HG03139 (cell line): ENCODE measurements around the gene CELF2.

Source experiments
- ATAC-seq: cut with Tn5 transposase; IDR thresholded peaks from one replicate; pipeline ENCODE4 v1.9.1; 2021; ENCODE audit not compliant: unreplicated experiment

Gene CELF2

GRCh38 chr10:11057018-11057417 lies 39.3 kb downstream of the CELF2 start:
- ATAC-seq: no peak

DNA sequence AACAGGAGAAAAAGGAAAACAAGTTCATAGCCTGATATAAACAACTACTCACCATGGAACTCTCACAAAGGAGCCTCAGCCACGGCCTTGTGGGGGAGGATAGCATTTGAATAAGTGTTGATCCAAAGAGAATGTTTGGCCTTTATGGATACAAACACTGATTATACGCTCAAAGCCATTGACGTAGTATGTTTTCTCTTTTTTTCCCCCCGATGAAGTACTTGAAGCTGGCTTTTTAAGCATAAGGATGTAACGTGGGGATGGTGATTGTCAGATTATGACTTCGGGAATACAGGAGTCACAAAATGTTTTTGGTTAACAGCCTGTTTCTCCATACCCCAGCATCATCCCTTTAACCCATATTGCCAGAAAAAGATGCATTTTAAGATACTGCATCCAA lies 39.8 kb downstream of the CELF2 start:
- ATAC-seq: no peak

DNA sequence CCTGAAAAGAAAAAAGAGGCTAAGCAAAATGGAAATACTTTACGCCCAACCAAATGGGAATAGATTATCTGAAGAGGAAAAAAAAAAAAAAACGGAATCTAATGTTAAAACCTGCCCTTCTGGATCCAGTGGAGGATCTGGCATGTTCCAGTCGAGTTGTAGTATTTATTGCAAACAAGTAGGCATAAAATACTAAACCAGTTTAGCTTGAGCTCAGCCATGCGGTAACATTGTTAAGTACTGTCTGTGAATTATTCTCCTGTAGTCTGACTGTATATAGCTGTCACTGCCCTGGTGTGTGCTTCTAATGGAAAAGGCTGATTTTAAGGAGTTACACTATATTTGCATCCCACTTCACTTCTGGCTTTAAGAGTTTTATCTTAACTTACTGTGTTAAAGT lies 40.3 kb downstream of the CELF2 start:
- no peak for ATAC-seq

GRCh38 chr10:11058965-11059364 lies 41.3 kb downstream of the CELF2 start:
- ATAC-seq: no peak

DNA sequence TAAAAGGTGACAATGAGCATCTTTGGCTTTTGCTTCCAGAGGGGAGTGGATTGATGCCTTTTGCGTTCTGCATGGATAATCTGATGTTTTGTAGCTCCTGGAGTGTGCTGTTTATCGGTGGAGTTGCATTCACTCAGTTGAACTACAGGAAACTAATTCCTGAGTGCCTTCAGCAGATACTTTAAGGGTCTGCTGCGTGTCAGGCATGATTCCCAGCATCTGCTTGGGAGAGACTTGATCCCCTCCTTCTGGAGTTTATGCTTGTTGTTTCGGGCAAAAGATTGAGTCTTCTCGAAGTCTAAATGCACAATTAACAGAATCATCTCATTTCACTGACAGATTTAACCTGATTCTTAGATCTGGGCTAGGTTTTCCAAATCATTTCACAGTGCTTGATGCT lies 46.2 kb downstream of the CELF2 start:
- no peak for ATAC-seq

GRCh38 chr10:11064832-11065231 lies 47.2 kb downstream of the CELF2 start:
- no peak for ATAC-seq

- ATAC-seq: no peak
Measured at GRCh38 chr10:11065567-11065966, 47.9 kb downstream of the CELF2 start.

GRCh38 chr10:11066520-11066919 lies 48.8 kb downstream of the CELF2 start:
- no peak for ATAC-seq

- no peak for ATAC-seq
Measured at GRCh38 chr10:11068861-11069633, 51.4 kb downstream of the CELF2 start.

DNA sequence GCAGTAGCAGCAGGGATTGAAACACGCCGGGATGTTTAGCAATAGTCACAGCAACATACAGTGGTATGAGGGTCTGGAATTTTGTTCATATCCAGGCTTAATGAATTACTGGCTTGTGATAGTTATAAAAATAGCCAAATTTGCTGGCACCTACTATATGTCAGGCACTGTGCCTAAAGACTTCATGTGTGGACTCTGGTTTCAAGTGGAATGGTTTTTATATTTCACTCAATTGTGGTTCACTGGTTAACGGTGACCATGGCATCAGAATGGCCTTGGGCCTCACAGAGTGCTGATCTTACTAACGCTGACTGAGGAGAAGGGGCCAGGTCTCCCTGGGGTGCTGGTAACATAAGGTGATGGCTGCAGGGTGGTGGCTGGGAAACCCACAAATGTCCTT lies 55.7 kb downstream of the CELF2 start:
- ATAC-seq: no peak

GRCh38 chr10:11074536-11075267 lies 57.0 kb downstream of the CELF2 start:
- no peak for ATAC-seq

DNA sequence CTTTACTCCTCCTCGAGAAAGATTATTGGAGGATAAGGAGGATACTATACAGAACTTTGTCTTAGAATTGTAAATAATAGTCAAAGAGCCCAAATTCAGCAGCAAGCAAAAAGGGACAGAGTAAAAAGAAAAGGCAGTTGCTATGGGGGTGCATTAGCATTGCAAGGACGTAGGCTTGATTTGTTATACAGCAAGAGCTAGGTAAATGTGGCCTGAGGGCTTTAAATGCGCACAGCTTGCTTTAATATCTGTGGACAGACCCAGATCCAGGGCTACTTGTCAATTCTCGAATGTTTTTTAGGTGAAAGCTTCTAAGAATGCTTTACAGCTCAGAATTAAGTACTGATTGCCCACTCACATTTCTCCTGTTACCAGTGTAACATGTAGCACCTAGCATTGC lies 58.5 kb downstream of the CELF2 start:
- ATAC-seq: no peak

GRCh38 chr10:11080564-11080984 lies 62.9 kb downstream of the CELF2 start:
- ATAC-seq: peak; percentile 63

DNA sequence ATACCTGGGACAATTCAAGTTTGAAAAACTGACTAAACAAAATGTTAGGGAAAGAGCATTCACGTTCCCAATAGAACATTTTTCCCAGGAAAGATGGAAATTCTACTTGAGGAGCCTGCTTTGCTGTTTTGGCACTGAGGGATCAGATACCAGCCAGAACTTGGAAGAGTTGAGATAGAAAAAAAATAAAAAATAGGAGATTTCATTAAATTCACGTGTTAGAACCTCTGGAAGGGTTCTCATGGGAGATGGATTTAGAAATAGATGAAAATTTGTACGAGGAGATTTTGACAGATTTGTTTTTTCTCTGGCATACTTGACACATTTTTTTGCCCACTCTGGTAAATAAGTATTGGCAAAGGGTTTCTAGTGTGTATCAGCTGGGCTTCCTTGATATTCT lies 63.7 kb downstream of the CELF2 start:
- no peak for ATAC-seq

DNA sequence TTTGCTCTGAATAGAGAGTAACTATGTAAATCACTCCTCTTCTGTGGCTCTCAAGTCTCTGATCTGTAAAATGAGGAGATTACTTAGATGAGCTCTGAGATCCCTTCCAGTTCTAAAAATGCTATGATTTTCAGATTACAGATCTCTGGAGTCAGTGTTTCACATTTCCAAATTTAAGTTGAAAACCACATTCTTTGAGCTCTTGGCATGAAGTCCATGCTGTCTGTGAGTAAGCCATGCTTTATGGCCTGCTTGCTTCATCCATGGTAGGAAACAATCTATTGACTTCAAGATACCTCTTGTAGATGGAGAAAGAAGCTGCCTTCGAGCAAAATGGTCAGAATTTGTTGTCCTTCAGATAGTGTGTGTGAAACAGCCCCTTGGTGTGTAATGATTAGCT lies 64.9 kb downstream of the CELF2 start:
- ATAC-seq: no peak

GRCh38 chr10:11083051-11083450 lies 65.4 kb downstream of the CELF2 start:
- no peak for ATAC-seq

DNA sequence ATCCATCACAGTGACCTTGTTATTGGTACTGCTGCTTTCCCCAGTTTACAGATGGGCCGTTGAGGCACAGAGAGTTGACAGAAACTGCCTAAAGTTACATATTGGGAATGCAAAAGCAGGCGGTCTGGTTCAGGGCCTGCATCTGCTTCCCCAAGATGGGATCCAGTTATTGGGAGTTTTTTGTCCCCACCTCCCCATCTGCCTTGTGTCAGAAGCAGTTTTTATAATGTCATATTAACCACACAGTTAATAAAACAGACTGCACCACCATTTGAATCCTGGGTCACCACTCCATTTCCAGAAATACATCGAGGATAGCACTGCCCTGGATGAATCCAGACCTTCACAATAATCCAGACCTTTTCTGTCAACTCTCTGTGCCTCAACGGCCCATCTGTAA lies 67.9 kb downstream of the CELF2 start:
- ATAC-seq: no peak

DNA sequence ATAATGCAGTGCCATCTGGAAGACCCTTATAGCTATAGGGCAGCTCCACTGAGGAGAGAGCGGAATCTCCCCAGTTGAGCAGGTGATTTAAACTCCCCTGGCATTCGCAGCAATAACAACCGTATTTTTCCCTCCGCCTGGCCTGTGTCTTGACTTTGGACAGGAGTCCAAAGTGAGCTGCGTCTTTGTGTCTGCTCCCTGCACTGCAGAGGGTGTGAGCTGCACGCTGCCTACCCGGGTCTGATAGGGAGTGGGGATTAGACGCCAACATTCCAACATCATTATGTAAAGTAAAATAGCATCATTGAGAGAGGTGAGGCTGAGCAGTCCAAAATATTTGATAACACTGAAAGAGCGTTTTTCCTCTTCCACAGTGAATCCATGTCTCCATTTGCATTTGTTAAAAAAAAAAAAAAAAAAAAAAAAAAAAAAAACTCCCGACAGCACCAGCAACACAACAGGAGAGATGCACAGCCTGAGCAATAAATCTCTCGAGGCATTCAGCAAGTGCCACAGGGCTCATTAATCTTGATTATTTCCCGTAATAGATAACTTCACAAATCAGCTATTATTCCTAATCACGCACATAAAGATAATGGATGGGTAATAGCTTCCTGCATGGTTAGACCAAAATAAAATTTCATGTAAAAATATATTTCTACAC lies 68.6 kb downstream of the CELF2 start:
- no peak for ATAC-seq

- no peak for ATAC-seq
Measured at GRCh38 chr10:11087372-11087771, 69.7 kb downstream of the CELF2 start.

DNA sequence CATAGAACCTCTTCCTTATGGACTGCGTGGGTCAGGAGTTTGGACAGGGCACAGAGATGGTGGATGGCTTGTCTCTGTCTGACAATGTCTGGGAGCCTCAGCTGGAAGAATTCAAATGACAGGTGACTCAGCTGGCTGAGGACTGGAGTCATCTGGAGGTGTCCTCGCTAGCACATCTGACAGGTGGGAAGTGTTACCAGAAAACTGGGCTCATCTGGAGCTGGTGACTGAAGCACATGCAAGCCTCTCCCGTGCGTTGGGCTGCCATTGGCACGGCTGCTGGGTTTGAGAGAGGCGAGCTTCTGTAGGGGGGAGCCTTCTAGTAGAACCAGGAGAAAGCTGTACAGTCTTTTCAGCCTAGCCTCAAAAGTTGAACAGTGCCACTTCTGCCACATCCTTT lies 71.0 kb downstream of the CELF2 start:
- ATAC-seq: no peak

- ATAC-seq: no peak
Measured at GRCh38 chr10:11089272-11089671, 71.6 kb downstream of the CELF2 start.

GRCh38 chr10:11091517-11092102 lies 73.9 kb downstream of the CELF2 start:
- no peak for ATAC-seq
